ENCODE results near the gene CHRM1. TPM values are rescaled to one million over a fixed set of nuclear protein-coding genes. Genes with fewer than 3 reads are reported as not detected.

The CHRM1 gene
- total and polyA plus RNA-seq, 2 experiments from 2014 or later: 1.4 to 1.6 TPM

DNA sequence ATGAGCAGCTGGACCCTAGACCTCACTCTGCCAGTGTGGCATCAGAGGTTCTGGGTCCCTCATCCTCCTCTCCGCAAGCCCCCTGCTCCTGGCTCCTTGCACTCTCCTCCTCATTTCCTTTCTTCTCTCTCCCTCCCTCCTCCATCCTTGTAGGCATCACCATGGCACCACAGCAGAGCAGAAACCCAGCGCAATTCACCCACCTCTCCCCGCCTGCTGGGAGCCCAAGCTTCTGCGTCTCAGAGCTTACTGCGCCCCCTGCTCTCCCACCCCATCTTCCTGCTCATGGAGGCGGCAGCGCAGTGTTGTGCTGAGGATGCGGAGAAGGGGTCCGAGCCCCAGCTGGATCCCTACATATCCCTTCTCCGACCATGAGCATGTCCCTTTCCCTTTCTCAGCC is 1.7 kb downstream of the CHRM1 start:
- Histone ChIP-seq H3K4me3 (no peak overlapping the region), H3K27me3 (peaks cover 8% of the 10 kb centered on the region), H3K9me3 (ENCODE audit: low read depth) (no peaks in the 10 kb centered on the region), H3K36me3 (no peaks in the 10 kb centered on the region), H3K4me1 (ENCODE audit: low read depth) (peaks cover 34% of the 10 kb centered on the region), H3K27ac (peak overlapping the region; percentile 78)
- TF ChIP-seq, protein P1, sequence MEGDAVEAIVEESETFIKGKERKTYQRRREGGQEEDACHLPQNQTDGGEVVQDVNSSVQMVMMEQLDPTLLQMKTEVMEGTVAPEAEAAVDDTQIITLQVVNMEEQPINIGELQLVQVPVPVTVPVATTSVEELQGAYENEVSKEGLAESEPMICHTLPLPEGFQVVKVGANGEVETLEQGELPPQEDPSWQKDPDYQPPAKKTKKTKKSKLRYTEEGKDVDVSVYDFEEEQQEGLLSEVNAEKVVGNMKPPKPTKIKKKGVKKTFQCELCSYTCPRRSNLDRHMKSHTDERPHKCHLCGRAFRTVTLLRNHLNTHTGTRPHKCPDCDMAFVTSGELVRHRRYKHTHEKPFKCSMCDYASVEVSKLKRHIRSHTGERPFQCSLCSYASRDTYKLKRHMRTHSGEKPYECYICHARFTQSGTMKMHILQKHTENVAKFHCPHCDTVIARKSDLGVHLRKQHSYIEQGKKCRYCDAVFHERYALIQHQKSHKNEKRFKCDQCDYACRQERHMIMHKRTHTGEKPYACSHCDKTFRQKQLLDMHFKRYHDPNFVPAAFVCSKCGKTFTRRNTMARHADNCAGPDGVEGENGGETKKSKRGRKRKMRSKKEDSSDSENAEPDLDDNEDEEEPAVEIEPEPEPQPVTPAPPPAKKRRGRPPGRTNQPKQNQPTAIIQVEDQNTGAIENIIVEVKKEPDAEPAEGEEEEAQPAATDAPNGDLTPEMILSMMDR (IDR thresholded peaks at IDR 0.05; ENCODE audit: low read depth, low read length): no peak
- DNase-seq (ENCODE audit: low read depth in 1 of 2, low spot score in 1 of 2): no peak

DNA sequence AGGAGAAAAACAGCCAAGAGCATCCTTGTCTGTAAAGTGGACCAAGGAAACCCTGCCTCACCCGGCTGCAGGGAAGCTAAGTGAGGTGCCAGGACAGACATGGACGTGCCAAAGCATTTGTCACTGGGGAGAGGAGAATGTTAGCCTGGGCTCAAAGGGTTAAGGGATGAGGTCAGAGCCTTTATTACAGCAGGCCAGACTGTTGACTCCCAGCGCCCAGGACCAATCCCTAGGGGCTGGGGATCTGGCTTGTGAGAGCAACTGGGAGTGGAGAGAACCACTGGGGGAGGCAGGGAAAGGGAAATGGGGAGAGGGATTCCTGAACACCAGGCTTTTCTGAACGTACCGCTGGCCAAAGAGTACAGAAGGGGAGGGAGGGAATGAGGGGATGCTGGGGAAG is 2.6 kb downstream of the CHRM1 start:
- peaks cover 3% of the 10 kb centered on the region for H3K27me3 ChIP-seq
- peaks cover 31% of the 10 kb centered on the region for H3K4me1 ChIP-seq (ENCODE audit: low read depth)
- no peak for DNase-seq (ENCODE audit: low read depth in 1 of 2, low spot score in 1 of 2)
- no peak overlapping the region for H3K27ac ChIP-seq
- no peak overlapping the region for H3K4me3 ChIP-seq
- TF ChIP-seq, protein P1 (IDR thresholded peaks at IDR 0.05; ENCODE audit: low read depth, low read length): no peak
- no peaks in the 10 kb centered on the region for H3K9me3 ChIP-seq (ENCODE audit: low read depth)
- H3K36me3 ChIP-seq: no peaks in the 10 kb centered on the region

DNA sequence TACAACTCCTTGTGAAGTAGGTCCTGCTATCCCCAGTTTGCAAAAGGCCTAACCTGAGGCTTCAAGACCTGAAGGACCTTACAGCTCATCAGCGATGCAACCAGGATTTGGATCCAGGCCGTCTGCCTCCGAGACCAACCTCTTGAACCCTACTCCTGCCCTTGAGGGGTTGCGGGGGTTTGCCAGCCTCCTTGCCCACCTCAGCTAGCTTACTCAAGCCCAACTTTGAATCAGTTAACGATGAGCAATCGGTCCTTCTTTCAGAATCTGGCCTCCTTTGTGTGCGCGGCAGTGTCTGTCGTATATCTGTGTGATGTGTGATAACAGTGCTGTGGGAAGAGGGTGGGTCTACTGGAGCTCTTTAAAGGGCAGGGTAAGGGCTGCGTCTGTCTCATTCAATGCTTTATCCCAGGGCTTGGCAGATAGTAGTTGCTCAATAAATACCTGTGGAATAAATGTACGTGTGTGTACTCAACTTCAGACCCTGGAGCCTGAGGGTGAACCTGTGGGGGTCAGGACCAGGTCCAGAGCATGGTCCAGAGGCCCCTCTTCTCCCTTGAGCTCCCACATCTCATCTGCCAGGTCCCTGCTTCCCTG is 3.2 kb downstream of the CHRM1 start:
- Histone ChIP-seq H3K27ac (no peak overlapping the region), H3K36me3 (no peaks in the 10 kb centered on the region), H3K4me3 (no peak overlapping the region), H3K9me3 (ENCODE audit: low read depth) (no peaks in the 10 kb centered on the region), H3K4me1 (ENCODE audit: low read depth) (peaks cover 31% of the 10 kb centered on the region), H3K27me3 (no peaks in the 10 kb centered on the region)
- TF ChIP-seq, protein P1 (IDR thresholded peaks at IDR 0.05; ENCODE audit: low read depth, low read length): no peak
- DNase-seq (ENCODE audit: low read depth in 1 of 2, low spot score in 1 of 2): no peak

DNA sequence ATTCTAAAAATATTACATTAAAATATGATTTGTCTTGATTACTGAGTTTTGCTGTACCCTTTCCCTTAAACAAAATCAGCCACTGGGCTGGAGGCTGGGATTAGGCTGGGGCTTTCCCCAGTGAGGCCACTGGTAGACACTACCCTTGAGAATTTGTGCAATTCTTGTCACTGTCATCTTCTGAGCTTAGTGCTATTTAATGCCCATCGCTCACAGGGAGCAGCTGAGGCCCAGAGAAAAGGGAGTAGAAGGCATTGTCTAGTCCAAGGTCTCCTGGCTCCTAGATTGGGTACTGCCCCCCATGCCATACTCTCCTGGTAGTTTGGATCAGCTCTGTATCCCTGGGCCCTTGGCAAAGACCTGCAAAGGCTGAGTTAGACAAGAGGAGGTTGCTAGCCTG is 6.7 kb downstream of the CHRM1 start:
- Histone ChIP-seq H3K27me3 (no peaks in the 10 kb centered on the region), H3K9me3 (ENCODE audit: low read depth) (no peaks in the 10 kb centered on the region), H3K36me3 (no peaks in the 10 kb centered on the region), H3K4me3 (no peak overlapping the region), H3K4me1 (ENCODE audit: low read depth) (peaks cover 7% of the 10 kb centered on the region), H3K27ac (no peak overlapping the region)
- TF ChIP-seq, protein P1 (IDR thresholded peaks at IDR 0.05; ENCODE audit: low read depth, low read length): no peak
- no peak for DNase-seq (ENCODE audit: low read depth in 1 of 2, low spot score in 1 of 2)

DNA sequence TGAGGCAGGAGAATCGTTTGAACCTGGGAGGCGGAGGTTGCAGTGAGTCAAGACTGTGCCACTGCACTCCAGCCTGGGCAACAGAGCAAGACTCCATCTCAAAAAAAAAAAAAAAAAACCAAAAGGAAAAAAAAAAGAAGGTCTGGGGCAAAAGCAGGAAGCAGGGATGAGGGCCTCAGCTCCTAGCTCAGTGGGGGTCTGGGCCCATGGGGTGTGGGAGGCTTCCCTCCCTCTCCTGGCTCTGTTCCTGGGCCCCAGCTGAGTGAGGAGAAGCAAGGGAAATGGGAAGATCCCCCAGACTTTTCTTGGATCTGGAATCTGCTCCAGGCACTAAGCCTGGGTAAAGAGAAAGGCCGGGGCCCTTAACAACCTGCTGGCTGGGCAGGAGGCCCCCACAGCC is 8.9 kb downstream of the CHRM1 start:
- Histone ChIP-seq H3K27ac (no peak overlapping the region), H3K36me3 (no peaks in the 10 kb centered on the region), H3K9me3 (ENCODE audit: low read depth) (no peaks in the 10 kb centered on the region), H3K4me1 (ENCODE audit: low read depth) (peaks cover 7% of the 10 kb centered on the region), H3K27me3 (no peaks in the 10 kb centered on the region), H3K4me3 (no peak overlapping the region)
- no peak for DNase-seq (ENCODE audit: low read depth in 1 of 2, low spot score in 1 of 2)
- TF ChIP-seq, protein P1 (IDR thresholded peaks at IDR 0.05; ENCODE audit: low read depth, low read length): no peak
